ENCODE data around the gene CHRNA5. TPM values are rescaled to one million over a fixed set of nuclear protein-coding genes. Genes with fewer than 3 reads are reported as not detected.
"Not testable (repeated sequence)": the region's sequence is repeated elsewhere in the genome, so short reads cannot be mapped to it uniquely, and the experiment has no call there.

CHRNA5 gene
- polyA plus RNA-seq, 2 of the 4 experiments (the other 2 are of a cell fraction), result 29.8 to 49.6 TPM

DNA sequence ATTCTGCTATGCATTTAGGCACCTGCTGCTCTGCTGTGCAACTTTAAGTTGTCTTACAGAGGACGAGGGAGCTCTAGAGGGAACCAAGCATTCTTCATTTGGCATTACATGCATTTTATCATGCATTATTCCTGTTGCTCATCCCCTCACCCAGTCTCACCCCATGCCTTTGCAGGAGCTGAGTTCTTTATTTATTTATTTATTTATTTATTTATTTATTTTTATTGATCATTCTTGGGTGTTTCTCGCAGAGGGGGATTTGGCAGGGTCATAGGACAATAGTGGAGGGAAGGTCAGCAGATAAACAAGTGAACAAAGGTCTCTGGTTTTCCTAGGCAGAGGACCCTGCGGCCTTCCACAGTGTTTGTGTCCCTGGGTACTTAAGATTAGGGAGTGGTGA is 45.3 kb upstream of the CHRNA5 start:
- 91% methylated on average over 3 of the region's 3 CpGs for WGBS (ENCODE audit: missing lambda C conversion rate)
- ATAC-seq; H3K4me1 ChIP-seq; H3K4me2 ChIP-seq; DNase-seq (ENCODE audit: low read depth in 1 of 2, low spot score in 1 of 2); H3K9me3 ChIP-seq; H3K4me3 ChIP-seq; H3K27ac ChIP-seq; FAIRE-seq; POLR2A ChIA-PET: not testable (repeated sequence)
- peak; percentile 31; the same call in 1 of the 2 replicates for TF ChIP-seq ZC3H11A (IDR thresholded peaks at IDR 0.05)
- CTCF ChIA-PET, result interaction anchor here (1.0 to 1.2 kb wide), 2 partner anchors 14 to 15 kb away, joined by 3 read pairs; no protein-coding TSS in a partner anchor

DNA sequence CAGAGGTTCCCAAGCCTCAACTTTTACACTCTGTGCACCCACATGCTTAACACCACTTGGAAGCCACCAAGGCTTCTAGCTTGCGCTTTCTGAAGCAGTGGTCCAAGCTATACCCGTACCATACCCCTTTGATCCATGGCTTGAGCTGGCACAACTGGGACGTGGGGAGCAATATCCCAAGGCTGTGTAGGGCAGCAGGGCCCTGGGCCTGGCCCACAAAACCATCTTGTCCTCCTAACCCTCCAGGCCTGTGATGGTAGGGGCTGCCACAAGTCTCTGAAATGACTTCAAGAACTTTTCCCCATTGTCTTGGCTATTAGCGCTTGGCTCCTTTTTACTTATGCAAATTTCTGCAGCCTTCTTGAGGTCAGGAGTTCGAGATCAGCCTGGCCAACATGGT is 41.1 kb upstream of the CHRNA5 start:
- Histone ChIP-seq H3K4me2 (no peak overlapping the region), H3K27ac (no peak overlapping the region), H3K9me3 (peaks cover 4% of the 10 kb centered on the region; the same call in 1 of the 3 replicates), H3K4me3 (no peak overlapping the region), H3K4me1 (no peaks in the 10 kb centered on the region)
- DNase-seq (ENCODE audit: low read depth in 1 of 2, low spot score in 1 of 2) (no peak), ATAC-seq (no peak), FAIRE-seq (no peak)
- POLR2A ChIA-PET, result no interaction called here
- 76% methylated on average over 5 of the region's 5 CpGs for WGBS (ENCODE audit: missing lambda C conversion rate)
- CTCF ChIA-PET, result no interaction called here
- TF ChIP-seq KDM1A (IDR thresholded peaks at IDR 0.05; ENCODE audit: low read depth) (no peak), ZFP36 (IDR thresholded peaks at IDR 0.05; ENCODE audit: borderline replicate concordance, partially characterized antibody) (peak; percentile 12), NFE2L2 (conservative IDR thresholded peaks at IDR 0.05; ENCODE audit: low read length) (no peak), EP300 (IDR thresholded peaks at IDR 0.05) (no peak)
- TF ChIP-seq, protein P1, sequence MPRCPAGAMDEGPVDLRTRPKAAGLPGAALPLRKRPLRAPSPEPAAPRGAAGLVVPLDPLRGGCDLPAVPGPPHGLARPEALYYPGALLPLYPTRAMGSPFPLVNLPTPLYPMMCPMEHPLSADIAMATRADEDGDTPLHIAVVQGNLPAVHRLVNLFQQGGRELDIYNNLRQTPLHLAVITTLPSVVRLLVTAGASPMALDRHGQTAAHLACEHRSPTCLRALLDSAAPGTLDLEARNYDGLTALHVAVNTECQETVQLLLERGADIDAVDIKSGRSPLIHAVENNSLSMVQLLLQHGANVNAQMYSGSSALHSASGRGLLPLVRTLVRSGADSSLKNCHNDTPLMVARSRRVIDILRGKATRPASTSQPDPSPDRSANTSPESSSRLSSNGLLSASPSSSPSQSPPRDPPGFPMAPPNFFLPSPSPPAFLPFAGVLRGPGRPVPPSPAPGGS (IDR thresholded peaks at IDR 0.05), result no peak

DNA sequence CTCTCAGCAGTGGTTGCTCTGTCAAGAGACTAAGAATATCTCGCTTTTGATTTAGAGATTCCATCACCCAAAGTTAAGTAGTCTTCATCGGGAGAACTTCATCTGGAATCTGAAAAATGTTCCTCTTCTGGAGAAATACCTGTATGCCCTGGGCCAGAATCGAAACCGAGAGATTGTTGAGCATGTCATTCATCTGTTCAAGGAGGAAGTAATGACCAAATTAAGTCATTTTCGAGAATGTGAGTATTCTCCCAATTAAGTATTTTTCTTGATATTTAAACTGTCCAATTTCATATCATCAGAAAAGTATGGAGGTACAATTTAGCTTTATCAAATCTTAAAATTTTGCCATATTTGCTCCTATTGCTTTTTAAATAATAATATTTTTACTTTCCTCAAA is 38.0 kb upstream of the CHRNA5 start:
- Histone ChIP-seq H3K4me1 (no peaks in the 10 kb centered on the region), H3K27ac (no peak overlapping the region), H3K9me3 (peaks cover 4% of the 10 kb centered on the region; the same call in 1 of the 3 replicates), H3K4me3 (no peak overlapping the region), H3K4me2 (no peak overlapping the region)
- ChIA-PET CTCF (interaction anchor here (2.0 kb wide), 1 partner anchor 13 kb away, joined by 8 read pairs; the partner anchor contains the start of gene PSMA4), POLR2A (no interaction called here)
- TF ChIP-seq CBX8 (IDR thresholded peaks at IDR 0.05), result no peak
- TF ChIP-seq, protein P2, sequence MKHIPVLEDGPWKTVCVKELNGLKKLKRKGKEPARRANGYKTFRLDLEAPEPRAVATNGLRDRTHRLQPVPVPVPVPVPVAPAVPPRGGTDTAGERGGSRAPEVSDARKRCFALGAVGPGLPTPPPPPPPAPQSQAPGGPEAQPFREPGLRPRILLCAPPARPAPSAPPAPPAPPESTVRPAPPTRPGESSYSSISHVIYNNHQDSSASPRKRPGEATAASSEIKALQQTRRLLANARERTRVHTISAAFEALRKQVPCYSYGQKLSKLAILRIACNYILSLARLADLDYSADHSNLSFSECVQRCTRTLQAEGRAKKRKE (CRISPR knock-in tag; IDR thresholded peaks at IDR 0.05; ENCODE audit: low read depth), result no peak
- no peak for TF ChIP-seq RCOR1 (IDR thresholded peaks at IDR 0.05; ENCODE audit: low read depth, low read length)
- TF ChIP-seq TP53 (CRISPR knock-in tag; IDR thresholded peaks at IDR 0.05), result no peak
- TF ChIP-seq NPAS2 (CRISPR knock-in tag; IDR thresholded peaks at IDR 0.05; ENCODE audit: borderline replicate concordance), result no peak
- no peak for TF ChIP-seq CEBPB (IDR thresholded peaks at IDR 0.05)
- no peak for TF ChIP-seq HOXB13 (CRISPR knock-in tag; IDR thresholded peaks at IDR 0.05; ENCODE audit: low read depth)
- no peak for TF ChIP-seq SMC3 (IDR thresholded peaks at IDR 0.05)
- no peak for TF ChIP-seq FOXS1 (CRISPR knock-in tag; IDR thresholded peaks at IDR 0.05)
- TF ChIP-seq ESRRA (IDR thresholded peaks at IDR 0.05; ENCODE audit: borderline replicate concordance, low read length), result no peak
- no peak for TF ChIP-seq KDM1A (IDR thresholded peaks at IDR 0.05; ENCODE audit: low read depth)
- TF ChIP-seq RARB (CRISPR knock-in tag; IDR thresholded peaks at IDR 0.05), result no peak
- TF ChIP-seq JUNB (IDR thresholded peaks at IDR 0.05), result no peak
- no peak for TF ChIP-seq CBX2 (IDR thresholded peaks at IDR 0.05; ENCODE audit: borderline replicate concordance, low read depth)
- no peak for TF ChIP-seq GATA3 (IDR thresholded peaks at IDR 0.05; ENCODE audit: borderline replicate concordance)
- no peak for TF ChIP-seq POLR2AphosphoS2 (conservative IDR thresholded peaks at IDR 0.05; ENCODE audit: low read length)
- TF ChIP-seq CHD4 (IDR thresholded peaks at IDR 0.05; ENCODE audit: borderline replicate concordance), result no peak
- TF ChIP-seq ZFP36 (IDR thresholded peaks at IDR 0.05; ENCODE audit: borderline replicate concordance, partially characterized antibody), result no peak
- TF ChIP-seq HEYL (CRISPR knock-in tag; IDR thresholded peaks at IDR 0.05), result no peak
- no peak for FAIRE-seq
- no peak for ATAC-seq
- WGBS (ENCODE audit: missing lambda C conversion rate), result 77% methylated on average over 5 of the region's 5 CpGs
- no peak for DNase-seq (ENCODE audit: low read depth in 1 of 2, low spot score in 1 of 2)

Data from A549 (cell line).